Central memory CD8-positive, alpha-beta T cell (primary cell): ENCODE results near the gene SLAMF6.
"Not testable (repeated sequence)": the region's sequence is repeated elsewhere in the genome, so short reads cannot be mapped to it uniquely, and the experiment has no call there.

ENCODE experiments used
- ATAC-seq: fragments of 150-1000 bp; cut with Tn5 transposase; replicated peaks from 2 replicates; pipeline ENCODE4 v1.10.0; 2022; ENCODE audit warnings: mild to moderate bottlenecking, moderate FRiP score, moderate number of reproducible peaks; ENCODE audit not compliant: poor library complexity, severe bottlenecking; ENCODE audit errors: extremely low read depth
- DNase-seq, 2 donors: peaks; one replicate each; pipeline ENCODE4 v3.0.0; 2021; ENCODE audit warnings: low spot score in 2 of 2
- H3K27ac Mint-ChIP-seq: one replicate; pipeline ENCODE4 v1.8.0; 2022; ENCODE audit warnings: low read depth, mild to moderate bottlenecking, moderate library complexity, mixed read lengths
- H3K27me3 Mint-ChIP-seq: one replicate; pipeline ENCODE4 v1.8.0; 2022; ENCODE audit warnings: mixed read lengths
- H3K36me3 Mint-ChIP-seq: one replicate; pipeline ENCODE4 v1.8.0; 2022; ENCODE audit warnings: mild to moderate bottlenecking, moderate library complexity, mixed read lengths; ENCODE audit not compliant: insufficient read depth
- H3K4me1 Mint-ChIP-seq: one replicate; pipeline ENCODE4 v1.8.0; 2022; ENCODE audit warnings: mixed read lengths
- H3K4me3 Mint-ChIP-seq: one replicate; pipeline ENCODE4 v1.8.0; 2022; ENCODE audit warnings: mild to moderate bottlenecking, moderate library complexity, mixed read lengths
- H3K9me3 Mint-ChIP-seq: one replicate; pipeline ENCODE4 v1.8.0; 2022; ENCODE audit warnings: mixed read lengths

The SLAMF6 gene

GRCh38 chr1:160492617-160493016, 30.4 kb downstream of the SLAMF6 start:
- peaks cover 30% of the 10 kb centered on the region for H3K4me1 Mint-ChIP-seq

GRCh38 chr1:160491981-160492380, 31.1 kb downstream of the SLAMF6 start:
- no peak overlapping the region for H3K27ac Mint-ChIP-seq
- ATAC-seq, result no peak
- DNase-seq, result no peak
- no peaks in the 10 kb centered on the region for H3K27me3 Mint-ChIP-seq
- H3K4me1 Mint-ChIP-seq, result peaks cover 25% of the 10 kb centered on the region
- H3K9me3 Mint-ChIP-seq, result no peaks in the 10 kb centered on the region
- no peak overlapping the region for H3K4me3 Mint-ChIP-seq
- peaks cover 39% of the 10 kb centered on the region for H3K36me3 Mint-ChIP-seq

More at GRCh38 chr1:160492617-160493016, 30.4 kb downstream of the SLAMF6 start:
- no peak for ATAC-seq
- Mint-ChIP-seq H3K9me3 (no peaks in the 10 kb centered on the region), H3K36me3 (peaks cover 38% of the 10 kb centered on the region), H3K4me3 (no peak overlapping the region), H3K27me3 (no peaks in the 10 kb centered on the region), H3K27ac (no peak overlapping the region)
- DNase-seq, result no peak

- Mint-ChIP-seq H3K27ac (no peak overlapping the region), H3K27me3 (no peaks in the 10 kb centered on the region), H3K36me3 (peaks cover 49% of the 10 kb centered on the region), H3K4me1 (peaks cover 25% of the 10 kb centered on the region), H3K9me3 (no peaks in the 10 kb centered on the region), H3K4me3 (no peak overlapping the region)
- DNase-seq (no peak), ATAC-seq (no peak)
Measured at GRCh38 chr1:160491017-160491416, 32.0 kb downstream of the SLAMF6 start.

- no peak for ATAC-seq
- Mint-ChIP-seq H3K4me1 (peaks cover 28% of the 10 kb centered on the region), H3K27me3 (no peaks in the 10 kb centered on the region), H3K27ac (peak overlapping the region; percentile 49), H3K4me3 (no peak overlapping the region), H3K9me3 (no peaks in the 10 kb centered on the region), H3K36me3 (peaks cover 48% of the 10 kb centered on the region)
- no peak for DNase-seq
Measured at GRCh38 chr1:160489513-160490261, 33.4 kb downstream of the SLAMF6 start.

- Mint-ChIP-seq H3K27ac (no peak overlapping the region), H3K4me3 (no peak overlapping the region), H3K27me3 (no peaks in the 10 kb centered on the region), H3K36me3 (peaks cover 43% of the 10 kb centered on the region), H3K9me3 (no peaks in the 10 kb centered on the region), H3K4me1 (peaks cover 31% of the 10 kb centered on the region)
- DNase-seq, result no peak
- ATAC-seq, result no peak
Measured at GRCh38 chr1:160488347-160489058, 34.6 kb downstream of the SLAMF6 start.

- Mint-ChIP-seq H3K27me3 (no peaks in the 10 kb centered on the region), H3K27ac (peak overlapping the region; percentile 32), H3K4me1 (peaks cover 48% of the 10 kb centered on the region), H3K9me3 (no peaks in the 10 kb centered on the region), H3K4me3 (no peak overlapping the region), H3K36me3 (peaks cover 44% of the 10 kb centered on the region)
- no peak for DNase-seq
- no peak for ATAC-seq
Measured at GRCh38 chr1:160486453-160486852, 36.6 kb downstream of the SLAMF6 start.

GRCh38 chr1:160483505-160484185, 39.4 kb downstream of the SLAMF6 start:
- no peak for DNase-seq
- H3K36me3 Mint-ChIP-seq, result peaks cover 35% of the 10 kb centered on the region

GRCh38 chr1:160481979-160482596, 41.0 kb downstream of the SLAMF6 start:
- Mint-ChIP-seq H3K9me3 (peaks cover 5% of the 10 kb centered on the region), H3K36me3 (peaks cover 24% of the 10 kb centered on the region), H3K4me1 (peaks cover 50% of the 10 kb centered on the region), H3K27ac (peak overlapping the region; percentile 63), H3K4me3 (no peak overlapping the region), H3K27me3 (no peaks in the 10 kb centered on the region)
- DNase-seq, result no peak
- ATAC-seq, result no peak

More at GRCh38 chr1:160483505-160484185, 39.4 kb downstream of the SLAMF6 start:
- Mint-ChIP-seq H3K4me1 (peaks cover 54% of the 10 kb centered on the region), H3K27me3 (no peaks in the 10 kb centered on the region), H3K4me3 (no peak overlapping the region), H3K9me3 (peaks cover 5% of the 10 kb centered on the region), H3K27ac (peak overlapping the region; percentile 4)
- no peak for ATAC-seq

GRCh38 chr1:160480781-160481180, 42.3 kb downstream of the SLAMF6 start:
- not testable (repeated sequence) for ATAC-seq, H3K27me3 Mint-ChIP-seq, H3K9me3 Mint-ChIP-seq
- Mint-ChIP-seq H3K4me1 (peaks cover 49% of the 10 kb centered on the region), H3K27ac (peak overlapping the region; percentile 63), H3K36me3 (peaks cover 11% of the 10 kb centered on the region), H3K4me3 (peak overlapping the region; percentile 33)
- peak; percentile 15 to 71 for DNase-seq

GRCh38 chr1:160479091-160479490, 44.0 kb downstream of the SLAMF6 start:
- ATAC-seq, H3K36me3 Mint-ChIP-seq, H3K9me3 Mint-ChIP-seq, H3K4me3 Mint-ChIP-seq, H3K27me3 Mint-ChIP-seq, DNase-seq, H3K27ac Mint-ChIP-seq: not testable (repeated sequence)
- H3K4me1 Mint-ChIP-seq, result peaks cover 40% of the 10 kb centered on the region

- ATAC-seq (no peak), DNase-seq (no peak)
- H3K9me3 Mint-ChIP-seq, result no peaks in the 10 kb centered on the region
- no peaks in the 10 kb centered on the region for H3K27me3 Mint-ChIP-seq
- H3K4me1 Mint-ChIP-seq, result peaks cover under 1% of the 10 kb centered on the region
- no peak overlapping the region for H3K27ac Mint-ChIP-seq
- no peaks in the 10 kb centered on the region for H3K36me3 Mint-ChIP-seq
- no peak overlapping the region for H3K4me3 Mint-ChIP-seq
Measured at GRCh38 chr1:160474392-160475242, 48.4 kb downstream of the SLAMF6 start.

GRCh38 chr1:160472112-160472511, 50.9 kb downstream of the SLAMF6 start:
- Mint-ChIP-seq H3K27ac (no peak overlapping the region), H3K27me3 (no peaks in the 10 kb centered on the region), H3K36me3 (peaks cover 2% of the 10 kb centered on the region), H3K4me3 (no peak overlapping the region), H3K9me3 (no peaks in the 10 kb centered on the region), H3K4me1 (peaks cover 11% of the 10 kb centered on the region)
- ATAC-seq (no peak), DNase-seq (no peak)
